ENCODE data around the gene SLC9A7. TPM values are rescaled to one million over a fixed set of nuclear protein-coding genes. Genes with fewer than 3 reads are reported as not detected.

Gene SLC9A7
- total and polyA plus RNA-seq, 12 donors, result 0.43 to 7.5 (median 1.9) TPM

GRCh38 chrX:46665232-46666152, 93.4 kb downstream of the SLC9A7 start:
- no peak for ATAC-seq
- no peak for DNase-seq
- H3K4me1 ChIP-seq, result peaks cover 0 to 2% (median 0%) of the 10 kb centered on the region in 9 donors
- H3K4me3 ChIP-seq, result no peak overlapping the region
- intact Hi-C loops (cut with DNase I), result no loop called here
- H3K36me3 ChIP-seq, result no peaks in the 10 kb centered on the region
- H3K27ac ChIP-seq, result no peak overlapping the region
- H3K27me3 ChIP-seq, result peaks cover 0 to 19% (median 0%) of the 10 kb centered on the region in 7 donors
- no peak for TF ChIP-seq CTCF (IDR thresholded peaks at IDR 0.05)
- WGBS, 2 donors, result 69 to 70% methylated on average over 3 of the region's 3 CpGs
- H3K9me3 ChIP-seq, result peaks cover 0 to 2% (median 0%) of the 10 kb centered on the region in 11 donors

GRCh38 chrX:46662188-46662958, 96.5 kb downstream of the SLC9A7 start:
- H3K4me3 ChIP-seq, result no peak overlapping the region
- intact Hi-C loops (cut with DNase I), result no loop called here
- H3K27me3 ChIP-seq, result peaks cover 0 to 11% (median 0%) of the 10 kb centered on the region in 7 donors
- no peak for TF ChIP-seq CTCF (IDR thresholded peaks at IDR 0.05)
- WGBS, 2 donors, result 85 to 86% methylated on average over 10 of the region's 10 CpGs
- ATAC-seq (no peak), DNase-seq (no peak)
- H3K36me3 ChIP-seq, result no peaks in the 10 kb centered on the region
- no peak overlapping the region for H3K27ac ChIP-seq
- no peaks in the 10 kb centered on the region for H3K4me1 ChIP-seq
- H3K9me3 ChIP-seq, result peaks cover 0 to 2% (median 0%) of the 10 kb centered on the region in 11 donors

- no peak overlapping the region for H3K27ac ChIP-seq
- WGBS, 2 donors, result 45 to 56% methylated on average over 6 of the region's 6 CpGs
- H3K4me1 ChIP-seq, result peaks cover 0 to 22% (median 16%) of the 10 kb centered on the region in 9 donors
- intact Hi-C loops (cut with DNase I), result loop anchor here in 1 of 10 donors (5.0 kb wide), 1 partner anchor 34 kb away; no protein-coding TSS in a partner anchor
- no peak for DNase-seq
- H3K27me3 ChIP-seq, result peaks cover 0 to 11% (median 0%) of the 10 kb centered on the region in 7 donors
- TF ChIP-seq CTCF (IDR thresholded peaks at IDR 0.05), result peak in 2 of 9 donors; percentile 13 to 25
- no peak overlapping the region for H3K4me3 ChIP-seq
- H3K9me3 ChIP-seq, result no peaks in the 10 kb centered on the region
- no peak for ATAC-seq
- no peaks in the 10 kb centered on the region for H3K36me3 ChIP-seq
These were observed 105.4 kb downstream of the SLC9A7 start for GRCh38 chrX:46653482-46653881.
